Measurements from ENCODE around the gene PGAM2. TPM values are rescaled to one million over a fixed set of nuclear protein-coding genes. Genes with fewer than 3 reads are reported as not detected.

PGAM2 gene
- total and polyA plus RNA-seq, 2 of the 13 experiments (the other 11 are each of a cell fraction or from before 2014, with no cell fraction given), result 0.22 TPM; not detected in 1

DNA sequence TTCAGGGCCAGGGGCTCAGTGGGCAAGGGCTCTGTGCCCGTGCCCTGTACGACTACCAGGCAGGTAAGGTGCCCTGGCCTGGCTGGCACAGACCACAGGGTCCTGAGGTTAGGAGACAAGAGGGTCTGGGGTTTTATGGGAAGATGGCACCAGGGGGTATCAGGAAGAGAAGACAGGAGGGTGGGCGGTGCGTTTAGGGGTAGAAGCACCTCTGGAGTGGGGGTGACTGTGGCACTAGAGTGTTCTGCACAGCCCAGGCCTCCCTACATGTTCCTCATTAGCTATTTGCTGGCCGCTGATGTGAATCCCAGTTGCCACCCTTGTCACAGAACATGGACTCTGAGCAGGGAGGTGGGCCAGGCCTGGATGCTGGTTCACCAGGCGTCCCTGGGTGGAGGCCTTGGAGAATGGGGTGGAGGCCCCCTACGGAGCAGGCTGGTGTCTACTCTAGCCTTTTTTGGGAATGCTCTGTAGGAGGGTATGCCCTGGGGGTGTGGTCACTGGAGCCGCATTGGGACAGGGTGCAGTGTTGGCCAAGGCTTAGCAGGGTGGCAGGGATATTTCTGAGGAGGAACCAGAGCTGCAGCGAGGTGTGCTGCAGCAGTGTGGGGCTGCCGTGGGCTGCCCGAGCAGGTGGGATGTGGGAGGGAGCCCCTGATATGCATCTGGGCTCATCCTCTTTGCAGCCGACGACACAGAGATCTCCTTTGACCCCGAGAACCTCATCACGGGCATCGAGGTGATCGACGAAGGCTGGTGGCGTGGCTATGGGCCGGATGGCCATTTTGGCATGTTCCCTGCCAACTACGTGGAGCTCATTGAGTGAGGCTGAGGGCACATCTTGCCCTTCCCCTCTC lies 5.0 kb downstream of the PGAM2 start (continued):
- TF ChIP-seq PRDM10 (CRISPR knock-in tag; IDR thresholded peaks at IDR 0.05; ENCODE audit: low read depth), result no peak

DNA sequence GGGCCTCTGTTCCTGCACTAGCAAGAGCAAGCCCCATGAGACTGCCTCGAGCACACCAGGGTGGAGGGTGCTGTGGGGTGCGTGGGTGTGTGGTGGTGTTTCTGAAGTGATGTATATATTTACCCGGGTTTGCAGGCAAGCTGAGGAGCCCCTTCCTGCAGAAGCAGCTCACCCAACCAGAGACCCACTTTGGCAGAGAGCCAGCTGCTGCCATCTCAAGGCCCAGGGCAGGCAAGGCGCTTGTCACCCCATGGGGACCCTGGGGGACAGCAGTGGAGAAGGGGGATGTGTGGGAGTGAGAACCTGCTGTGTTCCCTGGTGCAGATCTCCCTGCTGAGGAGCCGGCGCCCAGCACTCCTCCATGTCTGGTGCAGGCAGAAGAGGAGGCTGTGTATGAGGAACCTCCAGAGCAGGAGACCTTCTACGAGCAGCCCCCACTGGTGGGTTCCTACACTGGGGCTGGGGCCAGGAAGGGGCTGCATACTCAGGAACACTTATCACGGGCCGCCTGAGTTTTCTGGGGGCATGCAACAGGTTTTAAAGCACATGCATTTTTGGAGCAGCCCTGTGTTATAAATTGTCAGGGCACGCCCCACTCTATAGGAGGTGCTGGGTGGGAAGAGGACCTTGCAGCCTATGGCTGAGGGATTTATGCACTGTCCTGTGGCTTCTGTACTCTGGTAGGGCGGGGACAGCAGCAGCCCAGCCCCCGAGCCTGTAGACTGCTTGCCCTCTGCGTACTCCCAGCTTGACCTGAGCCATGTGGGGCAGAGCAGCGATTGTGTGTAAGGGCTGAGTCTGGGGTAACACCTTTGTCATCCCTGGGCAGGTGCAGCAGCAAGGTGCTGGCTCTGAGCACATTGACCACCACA lies 5.9 kb downstream of the PGAM2 start:
- CTCF ChIA-PET (ENCODE audit: low intra/inter-chr PET ratio, low total read pairs), result no interaction called here
- no peak overlapping the region for H3K4me3 ChIP-seq (replicated peaks in 1 of 3; ENCODE audit: insufficient read depth in 1 of 3, low read depth in 2 of 3, low read length in 3 of 3)
- H3K4me1 ChIP-seq (ENCODE audit: insufficient read depth, low read length), result peaks cover 25% of the 10 kb centered on the region
- no peaks in the 10 kb centered on the region for H4K20me1 ChIP-seq (ENCODE audit: insufficient read depth, low read length)
- in situ Hi-C loops (cut with HindIII; ENCODE audit: extremely low pct_ligation_motif_present, low pct_unique_long_range_greater_than_20kb) (no loop called here), intact Hi-C loops (cut with micrococcal nuclease; ENCODE audit: unreplicated experiment) (no loop called here)
- H3K9ac ChIP-seq (ENCODE audit: insufficient read depth, low read depth, low read length), result no peak overlapping the region
- POLR2A ChIA-PET, result no interaction called here
- FAIRE-seq (no peak), ATAC-seq (no peak), DNase-seq (ENCODE audit: low spot score) (no peak)
- H3K79me2 ChIP-seq (ENCODE audit: insufficient read depth, low read length), result no peaks in the 10 kb centered on the region
- no TSS peak for BruUV-seq (replicated peaks)
- no peak overlapping the region for H3K4me2 ChIP-seq (ENCODE audit: low read depth, low read length)
- peaks cover 26 to 53% of the 10 kb centered on the region in 2 experiments for H3K36me3 ChIP-seq (replicated peaks in 1 of 2; ENCODE audit: control insufficient read depth in 1 of 2, insufficient read depth in 2 of 2, low read length in 2 of 2)
- no peak overlapping the region for H2AFZ ChIP-seq (ENCODE audit: low read length)
- no peaks in the 10 kb centered on the region for H3K9me3 ChIP-seq (ENCODE audit: low read length)
- no peak overlapping the region for H3K27ac ChIP-seq (ENCODE audit: extremely low read length, insufficient read depth, low read length)
- no peaks in the 10 kb centered on the region for H3K27me3 ChIP-seq (ENCODE audit: control insufficient read depth in 1 of 2, insufficient read depth in 2 of 2, low read length in 2 of 2)
- 98% methylated on average over 7 of the region's 14 CpGs for WGBS (ENCODE audit: low lambda C conversion rate)
- TF ChIP-seq TBX2 (CRISPR knock-in tag; IDR thresholded peaks at IDR 0.05; ENCODE audit: borderline replicate concordance) (no peak), CREB3 (CRISPR knock-in tag; IDR thresholded peaks at IDR 0.05) (no peak), GATAD1 (CRISPR knock-in tag; IDR thresholded peaks at IDR 0.05) (no peak), AGO2 (optimal IDR thresholded peaks at IDR 0.05; ENCODE audit: low read depth, low read length) (no peak), ZNF44 (CRISPR knock-in tag; IDR thresholded peaks at IDR 0.05) (no peak), ZNF446 (CRISPR knock-in tag; IDR thresholded peaks at IDR 0.05) (no peak), MTF2 (CRISPR knock-in tag; IDR thresholded peaks at IDR 0.05; ENCODE audit: borderline replicate concordance) (no peak), CBX1 (IDR thresholded peaks at IDR 0.05; ENCODE audit: low read depth) (no peak), RARG (CRISPR knock-in tag; IDR thresholded peaks at IDR 0.05; ENCODE audit: low read depth) (no peak), RXRB (CRISPR knock-in tag; IDR thresholded peaks at IDR 0.05; ENCODE audit: borderline replicate concordance) (no peak)
- TF ChIP-seq, protein P1, sequence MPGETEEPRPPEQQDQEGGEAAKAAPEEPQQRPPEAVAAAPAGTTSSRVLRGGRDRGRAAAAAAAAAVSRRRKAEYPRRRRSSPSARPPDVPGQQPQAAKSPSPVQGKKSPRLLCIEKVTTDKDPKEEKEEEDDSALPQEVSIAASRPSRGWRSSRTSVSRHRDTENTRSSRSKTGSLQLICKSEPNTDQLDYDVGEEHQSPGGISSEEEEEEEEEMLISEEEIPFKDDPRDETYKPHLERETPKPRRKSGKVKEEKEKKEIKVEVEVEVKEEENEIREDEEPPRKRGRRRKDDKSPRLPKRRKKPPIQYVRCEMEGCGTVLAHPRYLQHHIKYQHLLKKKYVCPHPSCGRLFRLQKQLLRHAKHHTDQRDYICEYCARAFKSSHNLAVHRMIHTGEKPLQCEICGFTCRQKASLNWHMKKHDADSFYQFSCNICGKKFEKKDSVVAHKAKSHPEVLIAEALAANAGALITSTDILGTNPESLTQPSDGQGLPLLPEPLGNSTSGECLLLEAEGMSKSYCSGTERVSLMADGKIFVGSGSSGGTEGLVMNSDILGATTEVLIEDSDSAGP (CRISPR knock-in tag; IDR thresholded peaks at IDR 0.05; ENCODE audit: borderline replicate concordance), result no peak

Data from HepG2 (cell line).